HG02938 (cell line): ENCODE data around the gene TMEM154.

ENCODE experiments used
- ATAC-seq: cut with Tn5 transposase; IDR thresholded peaks from one replicate; pipeline ENCODE4 v1.9.1; 2021; ENCODE audit warnings: mild to moderate bottlenecking, moderate library complexity; ENCODE audit not compliant: unreplicated experiment

TMEM154 gene

GRCh38 chr4:152634110-152634760 is 45.6 kb downstream of the TMEM154 start:
- ATAC-seq, result no peak

- ATAC-seq, result no peak
Observed at GRCh38 chr4:152633118-152633517, 46.7 kb downstream of the TMEM154 start.

- ATAC-seq, result no peak
Observed at GRCh38 chr4:152630324-152630723, 49.5 kb downstream of the TMEM154 start.

GRCh38 chr4:152629908-152630307 is 49.9 kb downstream of the TMEM154 start:
- ATAC-seq, result no peak

- ATAC-seq, result no peak
Observed at GRCh38 chr4:152628128-152628527, 51.7 kb downstream of the TMEM154 start.

GRCh38 chr4:152626790-152627189 is 53.0 kb downstream of the TMEM154 start:
- ATAC-seq, result no peak

GRCh38 chr4:152620915-152621314 is 58.9 kb downstream of the TMEM154 start:
- ATAC-seq, result no peak

- no peak for ATAC-seq
Observed at GRCh38 chr4:152620218-152620617, 59.6 kb downstream of the TMEM154 start.

- ATAC-seq, result no peak
Observed at GRCh38 chr4:152619556-152619955, 60.2 kb downstream of the TMEM154 start.

GRCh38 chr4:152618971-152619370 is 60.8 kb downstream of the TMEM154 start:
- ATAC-seq, result no peak

GRCh38 chr4:152616804-152617203 is 63.0 kb downstream of the TMEM154 start:
- ATAC-seq, result no peak

- no peak for ATAC-seq
Observed at GRCh38 chr4:152613841-152614721, 65.7 kb downstream of the TMEM154 start.

- no peak for ATAC-seq
Observed at GRCh38 chr4:152613351-152613750, 66.4 kb downstream of the TMEM154 start.

GRCh38 chr4:152610131-152610530 is 69.7 kb downstream of the TMEM154 start:
- no peak for ATAC-seq

GRCh38 chr4:152609481-152609880 is 70.3 kb downstream of the TMEM154 start:
- ATAC-seq, result no peak

- no peak for ATAC-seq
Observed at GRCh38 chr4:152607178-152607577, 72.6 kb downstream of the TMEM154 start.

GRCh38 chr4:152606753-152607152 is 73.0 kb downstream of the TMEM154 start:
- no peak for ATAC-seq

- no peak for ATAC-seq
Observed at GRCh38 chr4:152605641-152606335, 74.0 kb downstream of the TMEM154 start.

GRCh38 chr4:152605031-152605430 is 74.8 kb downstream of the TMEM154 start:
- ATAC-seq, result no peak

- ATAC-seq, result no peak
Observed at GRCh38 chr4:152601156-152601555, 78.6 kb downstream of the TMEM154 start.

- ATAC-seq, result no peak
Observed at GRCh38 chr4:152599636-152600035, 80.2 kb downstream of the TMEM154 start.

- ATAC-seq, result no peak
Observed at GRCh38 chr4:152599095-152599494, 80.7 kb downstream of the TMEM154 start.
